IMR-90 (cell line): ENCODE data around the gene RTL5. TPM values are rescaled to one million over a fixed set of nuclear protein-coding genes. Genes with fewer than 3 reads are reported as not detected.

Source experiments
- ATAC-seq: fragments of 200-7000 bp; cut with Tn5 transposase; 2 replicates; pipeline ENCODE4 v1.9.1; 2020; ENCODE audit warnings: low read depth, mild to moderate bottlenecking, moderate library complexity
- BruUV-seq: library from RNA; stranded (reverse); fragments of 400-500 nt; replicated peaks from 2 replicates; lab custom pipeline; 2021; lab: Mats Ljungman, UMichigan
- CTCF ChIA-PET: fragments of 300-600 bp; formaldehyde crosslinking; extraction: SDS; loops from one replicate; lab custom pipeline; 2021; ENCODE audit warnings: antibody characterized with exemption; lab: Yijun Ruan, JAX
- POLR2A ChIA-PET: fragments of 300-600 bp; sonication (Branson Sonifier 250); formaldehyde crosslinking; loops from one replicate; lab custom pipeline; 2022; ENCODE audit warnings: antibody characterized with exemption; ENCODE audit not compliant: unreplicated experiment; lab: Charles Lee
- DNase-seq: peaks from one replicate; pipeline ENCODE4 v3.0.0; 2013
- H2AFZ ChIP-seq: replicated peaks from 2 replicates; pipeline ENCODE3; 2013; ENCODE audit warnings: low read length, mild to moderate bottlenecking; ENCODE audit not compliant: poor library complexity
- H2AK5ac ChIP-seq: 2 replicates; pipeline ENCODE4 v1.6.1; 2013; ENCODE audit warnings: low read depth, low read length, inconsistent platforms
- H2AK9ac ChIP-seq: replicated peaks from 2 replicates; pipeline ENCODE3; 2013; ENCODE audit warnings: mild to moderate bottlenecking, low read depth, low read length, moderate library complexity; ENCODE audit not compliant: poor library complexity
- H2BK120ac ChIP-seq: 2 replicates; pipeline ENCODE4 v1.6.1; 2013; ENCODE audit warnings: low read depth, low read length, inconsistent platforms
- H2BK15ac ChIP-seq: 3 replicates; pipeline ENCODE4 v1.6.1; 2013; ENCODE audit warnings: low read depth, low read length, inconsistent platforms
- H2BK20ac ChIP-seq: 2 replicates; pipeline ENCODE4 v1.6.1; 2013; ENCODE audit warnings: low read depth, mild to moderate bottlenecking, inconsistent platforms, low read length, moderate library complexity
- H2BK5ac ChIP-seq: 2 replicates; pipeline ENCODE4 v1.6.1; 2013; ENCODE audit warnings: mild to moderate bottlenecking, low read depth, low read length, inconsistent platforms; ENCODE audit not compliant: poor library complexity, severe bottlenecking
- H3K14ac ChIP-seq: replicated peaks from 2 replicates; pipeline ENCODE4 v1.6.1; 2013; ENCODE audit warnings: low read depth, low read length, inconsistent platforms
- H3K18ac ChIP-seq: 2 replicates; pipeline ENCODE4 v1.6.1; 2013; ENCODE audit warnings: low read depth, low read length, control low read depth
- H3K23ac ChIP-seq: 2 replicates; pipeline ENCODE4 v1.6.1; 2013; ENCODE audit warnings: low read depth, low read length, inconsistent platforms
- H3K27ac ChIP-seq: 2 replicates; pipeline ENCODE4 v1.5.1; 2013; ENCODE audit warnings: mild to moderate bottlenecking, control low read depth, low read length; ENCODE audit not compliant: insufficient read depth
- H3K27me3 ChIP-seq: 2 replicates; pipeline ENCODE4 v1.6.1; 2013; ENCODE audit warnings: low read length; ENCODE audit not compliant: control insufficient read depth, insufficient read depth
- H3K36me3 ChIP-seq: 2 replicates; pipeline ENCODE4 v1.6.1; 2013; ENCODE audit warnings: low read length, mixed read lengths; ENCODE audit not compliant: control insufficient read depth, insufficient read depth
- H3K4ac ChIP-seq: 2 replicates; pipeline ENCODE4 v1.6.1; 2013; ENCODE audit warnings: low read depth, low read length, inconsistent platforms
- H3K4me1 ChIP-seq: 2 replicates; pipeline ENCODE4 v1.6.1; 2013; ENCODE audit warnings: low read length, mixed read lengths; ENCODE audit not compliant: control insufficient read depth, insufficient read depth
- H3K4me2 ChIP-seq: 2 replicates; pipeline ENCODE4 v1.6.1; 2013; ENCODE audit warnings: low read depth, mild to moderate bottlenecking, control low read depth, low read length, moderate library complexity
- H3K4me3 ChIP-seq: 2 replicates; pipeline ENCODE4 v1.5.1; 2013; ENCODE audit warnings: low read depth, mild to moderate bottlenecking, control low read depth, low read length, moderate library complexity; ENCODE audit not compliant: insufficient read depth
- H3K56ac ChIP-seq: 2 replicates; pipeline ENCODE4 v1.6.1; 2013; ENCODE audit warnings: low read length, inconsistent platforms; ENCODE audit not compliant: insufficient read depth; ENCODE audit errors: extremely low read depth
- H3K79me1 ChIP-seq, 2 experiments: 2 replicates each; pipeline ENCODE4 v1.6.1; 2013; ENCODE audit warnings: low read length in 2 of 2, inconsistent platforms in 1 of 2, low read depth in 1 of 2
- H3K9ac ChIP-seq: 2 replicates; pipeline ENCODE4 v1.6.1; 2013; ENCODE audit warnings: low read depth, low read length, control low read depth
- H3K9me1 ChIP-seq: 2 replicates; pipeline ENCODE4 v1.6.1; 2013; ENCODE audit warnings: low read length, inconsistent platforms; ENCODE audit not compliant: insufficient read depth
- H3K9me3 ChIP-seq: 2 replicates; pipeline ENCODE4 v1.6.1; 2013; ENCODE audit warnings: low read length; ENCODE audit not compliant: control insufficient read depth, insufficient read depth
- H4K20me1 ChIP-seq: 2 replicates; pipeline ENCODE4 v1.6.1; 2013; ENCODE audit warnings: low read length, inconsistent platforms; ENCODE audit not compliant: insufficient read depth
- H4K5ac ChIP-seq: 2 replicates; pipeline ENCODE4 v1.6.1; 2013; ENCODE audit warnings: mild to moderate bottlenecking, low read depth, low read length, control low read depth
- H4K8ac ChIP-seq, 2 experiments: 2 replicates each; pipeline ENCODE4 v1.6.1; 2013; ENCODE audit warnings: low read depth in 2 of 2, low read length in 2 of 2, control low read depth in 1 of 2, inconsistent platforms in 1 of 2
- H4K91ac ChIP-seq: 2 replicates; pipeline ENCODE4 v1.6.1; 2013; ENCODE audit warnings: low read depth, low read length, inconsistent platforms; ENCODE audit not compliant: insufficient read depth
- BHLHE40 ChIP-seq: fragments of 150-350 bp; IDR thresholded peaks from 2 replicates; pipeline ENCODE4 v1.6.1; 2016; ENCODE audit warnings: mild to moderate bottlenecking, low read depth, low read length
- CEBPB ChIP-seq: IDR thresholded peaks from 2 replicates; pipeline ENCODE4 v1.6.1; 2012; ENCODE audit warnings: low read depth, low read length, improper control_type of control experiment
- CHD1 ChIP-seq: IDR thresholded peaks from 2 replicates; pipeline ENCODE4 v1.6.1; 2012; ENCODE audit warnings: low read depth, low read length, improper control_type of control experiment
- CTCF ChIP-seq: conservative IDR thresholded peaks from 2 replicates; pipeline ENCODE4 v1.5.1; 2012; ENCODE audit warnings: mild to moderate bottlenecking, low read depth, low read length, improper control_type of control experiment
- FOS ChIP-seq: fragments of 150-350 bp; IDR thresholded peaks from 2 replicates; pipeline ENCODE4 v1.6.1; 2016; ENCODE audit warnings: low read depth, low read length
- MAFK ChIP-seq: IDR thresholded peaks from 2 replicates; pipeline ENCODE4 v1.6.1; 2012; ENCODE audit warnings: low read depth, low read length, improper control_type of control experiment
- MAZ ChIP-seq: IDR thresholded peaks from 2 replicates; pipeline ENCODE4 v1.6.1; 2012; ENCODE audit warnings: low read depth, mild to moderate bottlenecking, low read length, improper control_type of control experiment, moderate library complexity, borderline replicate concordance
- MXI1 ChIP-seq: IDR thresholded peaks from 2 replicates; pipeline ENCODE4 v1.6.1; 2012; ENCODE audit warnings: low read depth, mild to moderate bottlenecking, low read length, moderate library complexity, borderline replicate concordance
- NFE2L2 ChIP-seq: fragments of 150-350 bp; IDR thresholded peaks from 2 replicates; pipeline ENCODE4 v1.6.1; 2016; ENCODE audit warnings: low read depth, mild to moderate bottlenecking, low read length
- POLR2A ChIP-seq: IDR thresholded peaks from 2 replicates; pipeline ENCODE4 v1.6.1; 2012; ENCODE audit warnings: mild to moderate bottlenecking, low read depth, low read length
- RAD21 ChIP-seq: IDR thresholded peaks from 2 replicates; pipeline ENCODE4 v1.6.1; 2012; ENCODE audit warnings: low read length, improper control_type of control experiment
- RCOR1 ChIP-seq: IDR thresholded peaks from 2 replicates; pipeline ENCODE4 v1.6.1; 2012; ENCODE audit warnings: mild to moderate bottlenecking, low read length, improper control_type of control experiment; ENCODE audit not compliant: insufficient replicate concordance
- RFX5 ChIP-seq: IDR thresholded peaks from 2 replicates; pipeline ENCODE4 v1.8.0; 2012; ENCODE audit warnings: low read depth, mild to moderate bottlenecking, low read length, moderate library complexity
- SMC3 ChIP-seq: fragments of 150-350 bp; IDR thresholded peaks from 2 replicates; pipeline ENCODE4 v1.6.1; 2016; ENCODE audit warnings: low read depth, mild to moderate bottlenecking, antibody characterized with exemption, low read length, moderate library complexity
- WGBS, 2 experiments: methylation state at CpG; one replicate each; pipeline versions ENCODE4 v1.1.5 to v1.1.7; 2013; ENCODE audit warnings: missing lambda C conversion rate in 2 of 2; ENCODE audit not compliant: insufficient read length in 1 of 2; ENCODE audit errors: extremely low coverage in 2 of 2; 5-methylcytosine and 5-hydroxymethylcytosine counted together
- dilution Hi-C: fragments of 300-500 bp; cut with HindIII; formaldehyde crosslinking; loops from one replicate; pipeline ENCODE4 v1.14.3; 2018; ENCODE audit warnings: low sequenced_read_pairs; ENCODE audit not compliant: unreplicated experiment
- in situ Hi-C: fragments of 300-500 bp; cut with MboI; formaldehyde crosslinking; loops from 3 replicates; pipeline ENCODE4 v1.14.3; 2019; ENCODE audit warnings: low sequenced_read_pairs, inconsistent platforms, mixed read lengths
- intact Hi-C: fragments of 100-400 bp; cut with micrococcal nuclease; formaldehyde crosslinking; loops from 2 replicates; pipeline ENCODE4 v1.10.0; 2022
- polyA plus RNA-seq, 3 experiments: library from polyadenylated mRNA; depleted of rRNA; stranded (reverse); fragments of >200 nt; gene quantifications; 2 replicates each; pipeline ENCODE4 v1.2.3, GENCODE V29; 2012; ENCODE audit warnings: low replicate concordance in 1 of 3
- total RNA-seq: library from RNA; depleted of rRNA; stranded (reverse); fragments of >200 nt; gene quantifications from 2 replicates; pipeline ENCODE4 v1.2.3, GENCODE V29; 2012
- TF ChIP-seq, protein P1 (sequence below): fragments of 150-350 bp; IDR thresholded peaks from 2 replicates; pipeline ENCODE4 v1.6.1; 2017; ENCODE audit warnings: mild to moderate bottlenecking, antibody characterized with exemption, low read length, low read depth
- TF ChIP-seq, protein P2 (sequence below): fragments of 150-350 bp; IDR thresholded peaks from 2 replicates; pipeline ENCODE4 v1.6.1; 2016; ENCODE audit warnings: low read depth, mild to moderate bottlenecking, low read length, moderate library complexity, borderline replicate concordance

Gene RTL5
- total and polyA plus RNA-seq, 2 of the 4 experiments (the other 2 are of a cell fraction), result 0.90 to 2.5 TPM

DNA sequence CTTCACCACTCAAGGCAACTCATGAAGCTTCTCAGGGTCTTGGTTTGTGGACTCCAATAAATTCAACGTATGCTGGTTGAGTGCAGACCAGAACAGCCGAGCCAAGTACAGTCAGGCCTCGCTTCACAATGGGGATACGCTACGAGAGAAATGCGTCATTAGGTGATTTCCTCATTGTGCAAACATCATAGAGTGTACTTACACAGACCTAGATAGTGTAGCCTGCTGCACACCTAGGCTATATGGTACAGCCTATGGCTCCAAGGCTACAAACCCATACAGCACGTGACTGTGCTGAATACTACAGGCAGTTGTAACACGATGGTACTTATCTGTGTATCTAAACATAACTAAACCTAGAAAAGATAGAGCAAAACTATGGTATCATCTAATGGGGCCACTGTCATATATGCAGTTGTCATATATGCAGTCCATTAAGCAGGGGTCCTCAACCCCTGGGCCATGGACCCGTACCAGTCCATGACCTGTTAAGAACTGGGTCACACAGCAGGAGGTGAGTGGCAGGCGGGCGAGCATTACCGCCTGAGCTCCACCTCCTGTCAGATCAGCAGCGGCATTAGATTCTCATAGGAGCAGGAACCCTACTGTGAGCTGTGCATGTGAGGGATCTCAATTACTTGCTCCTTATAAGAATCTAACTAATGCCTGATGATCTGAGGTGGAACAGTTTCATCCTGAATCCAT, 31.5 kb downstream of the RTL5 start:
- Histone ChIP-seq H3K36me3 (no peaks in the 10 kb centered on the region), H2BK15ac (no peak overlapping the region), H3K9me1 (no peaks in the 10 kb centered on the region), H2AK9ac (no peak overlapping the region), H2BK120ac (no peak overlapping the region), H3K9ac (no peak overlapping the region), H3K27ac (no peak overlapping the region), H3K56ac (no peak overlapping the region), H4K20me1 (0 out of 2 replicates have a peak, but pooled peaks cover 4% of the 10 kb centered on the region), H4K5ac (no peak overlapping the region), H4K91ac (no peak overlapping the region), H3K4ac (no peak overlapping the region), H3K4me1 (no peaks in the 10 kb centered on the region), H3K14ac (no peak overlapping the region), H3K4me3 (no peak overlapping the region), H3K27me3 (peaks cover 55% of the 10 kb centered on the region), H2BK20ac (no peak overlapping the region), H2BK5ac (no peak overlapping the region), H3K79me1 (no peaks in the 10 kb centered on the region), H3K23ac (no peak overlapping the region), H3K9me3 (no peaks in the 10 kb centered on the region), H3K4me2 (no peak overlapping the region), H2AFZ (no peak overlapping the region), H4K8ac (no peak overlapping the region), H3K18ac (no peak overlapping the region), H2AK5ac (no peak overlapping the region)
- BruUV-seq, result no TSS peak
- TF ChIP-seq FOS (no peak), RCOR1 (no peak), SMC3 (no peak), NFE2L2 (no peak), MXI1 (no peak), CTCF (no peak), MAFK (no peak), MAZ (no peak), POLR2A (no peak), BHLHE40 (no peak), CEBPB (no peak), RAD21 (no peak), RFX5 (no peak), CHD1 (no peak)
- TF ChIP-seq, protein P1, sequence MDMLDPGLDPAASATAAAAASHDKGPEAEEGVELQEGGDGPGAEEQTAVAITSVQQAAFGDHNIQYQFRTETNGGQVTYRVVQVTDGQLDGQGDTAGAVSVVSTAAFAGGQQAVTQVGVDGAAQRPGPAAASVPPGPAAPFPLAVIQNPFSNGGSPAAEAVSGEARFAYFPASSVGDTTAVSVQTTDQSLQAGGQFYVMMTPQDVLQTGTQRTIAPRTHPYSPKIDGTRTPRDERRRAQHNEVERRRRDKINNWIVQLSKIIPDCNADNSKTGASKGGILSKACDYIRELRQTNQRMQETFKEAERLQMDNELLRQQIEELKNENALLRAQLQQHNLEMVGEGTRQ, result no peak
- TF ChIP-seq, protein P2, sequence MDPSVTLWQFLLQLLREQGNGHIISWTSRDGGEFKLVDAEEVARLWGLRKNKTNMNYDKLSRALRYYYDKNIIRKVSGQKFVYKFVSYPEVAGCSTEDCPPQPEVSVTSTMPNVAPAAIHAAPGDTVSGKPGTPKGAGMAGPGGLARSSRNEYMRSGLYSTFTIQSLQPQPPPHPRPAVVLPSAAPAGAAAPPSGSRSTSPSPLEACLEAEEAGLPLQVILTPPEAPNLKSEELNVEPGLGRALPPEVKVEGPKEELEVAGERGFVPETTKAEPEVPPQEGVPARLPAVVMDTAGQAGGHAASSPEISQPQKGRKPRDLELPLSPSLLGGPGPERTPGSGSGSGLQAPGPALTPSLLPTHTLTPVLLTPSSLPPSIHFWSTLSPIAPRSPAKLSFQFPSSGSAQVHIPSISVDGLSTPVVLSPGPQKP, result no peak
- CTCF ChIA-PET, result no interaction called here
- intact Hi-C loops (no loop called here), dilution Hi-C loops (no loop called here), in situ Hi-C loops (no loop called here)
- WGBS, 2 experiments, result 83% methylated on average over 2 of the region's 13 CpGs; no CpG with 5 or more reads in 1 of the 2 experiments
- DNase-seq, result no peak
- ATAC-seq, result no peak
- POLR2A ChIA-PET, result no interaction called here
